NCI-H69 (cell line): ENCODE measurements around the gene MAP2K2.

Experiments
- DNase-seq: peaks from one replicate; lab custom pipeline; 2025; lab: John Stamatoyannopoulos, UW

The MAP2K2 gene

DNA sequence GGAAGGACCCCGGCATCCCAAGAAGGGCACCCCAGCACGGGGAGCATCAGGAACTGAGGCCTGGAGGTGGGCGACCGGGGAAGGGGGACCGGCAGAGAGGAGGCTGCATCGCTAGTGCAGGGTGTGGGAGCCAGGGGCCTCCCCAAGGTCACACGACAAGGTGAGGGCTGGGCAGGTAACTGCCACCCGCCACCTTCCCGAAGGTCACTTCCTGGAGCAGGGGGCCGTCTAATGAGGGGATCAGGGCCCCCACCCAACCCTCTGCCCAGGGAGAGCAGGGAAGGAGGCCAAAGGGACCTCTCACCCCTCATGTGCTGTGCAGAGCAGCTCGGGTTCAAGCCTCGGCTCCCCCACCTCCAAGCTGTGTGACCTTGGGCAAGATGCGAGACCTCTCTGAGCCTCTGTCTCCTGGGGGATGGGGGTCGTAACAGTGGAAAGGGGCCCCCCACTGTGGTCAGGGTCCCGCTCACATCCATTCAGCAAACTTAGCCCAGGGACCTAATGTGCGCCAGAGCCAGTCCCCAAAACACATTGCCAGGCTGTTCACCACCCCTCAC is 63.2 kb downstream of the MAP2K2 start:
- no peak for DNase-seq

DNA sequence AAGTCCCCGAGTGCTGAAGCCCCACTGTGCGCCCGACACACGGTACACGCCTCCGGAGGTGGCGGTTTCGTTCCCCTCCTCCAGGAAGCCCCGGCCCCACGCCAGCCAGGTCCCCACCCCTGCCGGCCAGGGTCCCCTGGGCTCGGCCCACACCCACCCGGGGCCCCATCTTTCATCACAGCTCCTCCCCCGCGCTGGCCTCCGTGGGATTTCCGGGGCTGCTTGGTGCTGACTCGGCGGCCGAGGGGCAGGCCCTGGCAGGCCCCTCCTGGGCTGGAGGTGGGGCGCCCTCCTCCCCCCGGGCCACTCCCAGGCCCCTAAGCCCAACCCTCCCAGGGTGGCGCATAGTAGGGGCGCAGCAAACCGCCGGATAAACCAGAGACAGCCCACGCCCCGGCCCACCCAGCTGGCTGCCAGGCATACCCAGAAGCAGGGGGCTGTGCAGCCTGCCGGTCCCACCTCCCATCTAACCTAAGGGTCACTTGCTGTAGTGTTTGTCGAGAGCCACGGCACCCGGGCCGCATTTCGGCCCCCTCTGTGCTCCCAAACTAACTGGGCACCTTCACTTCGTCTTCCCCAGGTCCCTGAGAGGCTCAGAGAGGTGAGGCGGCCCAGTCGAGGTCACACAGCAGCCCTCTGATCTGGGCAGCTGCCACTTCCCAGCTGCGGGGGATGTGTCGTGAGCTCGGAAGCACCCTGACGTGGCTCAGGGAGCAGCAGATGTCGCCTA is 63.9 kb downstream of the MAP2K2 start:
- DNase-seq = no peak

DNA sequence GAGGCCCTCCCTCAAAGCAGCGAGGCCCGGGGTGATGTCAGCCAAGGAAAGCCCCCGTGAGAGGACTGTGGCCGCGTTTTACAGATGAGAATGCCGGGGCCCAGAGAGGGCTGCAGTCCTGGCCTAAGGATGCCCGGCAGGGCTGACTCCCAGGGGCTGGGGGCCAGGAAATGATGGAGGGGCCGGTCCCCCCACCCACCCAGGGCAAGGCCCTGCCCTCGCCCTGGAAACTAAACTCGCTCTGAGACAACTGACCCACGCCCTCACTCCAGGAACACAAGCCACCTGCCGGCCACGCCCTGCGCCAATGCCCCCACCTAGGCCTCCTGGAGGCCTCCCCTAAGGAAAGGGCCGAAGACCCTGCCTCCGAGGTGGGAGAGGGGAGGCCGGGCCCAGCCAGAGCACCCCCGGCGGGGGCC is 64.5 kb downstream of the MAP2K2 start:
- no peak for DNase-seq

DNA sequence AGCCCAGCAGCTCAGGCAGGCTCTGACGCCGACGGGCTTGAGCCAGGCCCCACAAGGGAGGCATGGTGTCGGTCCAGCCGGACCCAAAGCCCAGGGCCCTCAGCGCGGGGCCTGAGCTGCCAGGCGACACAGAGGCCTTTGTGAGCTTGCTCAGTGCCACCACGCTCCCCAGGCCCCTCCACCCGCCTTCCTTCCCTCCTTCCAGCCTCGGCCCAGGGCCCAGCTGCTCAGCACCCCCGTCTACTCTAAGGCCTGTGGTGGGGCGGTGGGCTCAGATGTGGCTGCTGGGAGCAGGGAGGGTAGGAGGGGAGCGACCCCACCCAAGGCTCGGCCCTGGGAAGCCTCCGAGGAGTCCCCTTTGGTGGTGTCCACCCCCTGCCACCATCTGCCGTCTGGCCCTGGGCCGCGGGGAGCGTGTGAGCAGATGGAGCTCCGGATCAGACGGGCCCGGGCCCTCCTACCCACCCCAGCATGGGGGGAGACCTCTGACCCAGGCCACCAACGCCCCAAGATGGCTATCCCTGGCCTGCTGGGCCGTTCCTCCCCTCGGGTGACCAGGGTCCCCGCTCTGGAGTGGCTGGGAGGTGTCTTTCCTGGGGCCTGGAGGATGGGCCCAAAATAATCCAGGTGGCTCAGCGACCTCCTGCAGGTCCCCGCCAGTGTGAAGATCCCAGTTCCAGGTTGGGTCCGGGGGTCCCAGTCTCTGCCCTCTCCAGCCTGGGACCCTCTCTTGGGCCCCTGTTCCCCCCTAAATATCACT is 65.0 kb downstream of the MAP2K2 start:
- DNase-seq = peak; percentile 34

DNA sequence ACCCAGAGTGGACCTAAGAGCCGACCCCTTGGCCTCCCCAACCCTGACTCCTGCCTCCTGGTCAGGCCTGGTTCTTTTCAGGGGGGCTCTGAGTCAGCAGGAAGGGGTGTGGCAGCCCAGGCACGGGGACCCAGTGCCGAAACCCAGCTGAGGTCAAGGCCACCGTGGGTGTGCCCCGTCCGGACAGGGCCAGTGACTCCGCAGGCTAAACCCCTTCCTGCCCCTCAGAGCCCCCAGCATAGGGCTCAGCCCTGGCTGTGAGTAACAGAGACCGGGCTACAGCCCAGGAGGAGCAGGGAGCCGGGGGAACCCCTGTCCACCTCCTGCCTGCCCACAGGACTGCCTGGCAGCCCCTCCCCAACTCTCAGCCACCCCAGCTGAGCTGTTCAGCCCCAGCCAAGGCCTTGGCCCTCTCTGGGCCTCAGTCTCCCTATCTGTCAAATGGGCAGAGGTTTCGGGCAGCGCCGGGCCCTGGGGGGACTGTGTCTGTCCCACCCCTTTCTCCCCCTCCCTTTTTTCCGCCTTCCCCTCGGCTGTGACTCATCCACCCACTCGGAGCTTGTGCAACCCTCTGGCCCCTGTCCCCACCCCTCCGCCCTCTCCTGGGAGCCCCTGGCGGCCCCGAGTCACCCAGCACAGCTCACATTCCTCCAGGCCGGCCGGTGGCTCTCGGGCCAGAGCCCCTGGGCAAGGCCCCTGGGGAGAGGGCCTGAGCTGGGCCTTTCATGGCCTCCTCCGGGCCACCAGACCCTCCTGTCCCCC is 65.8 kb downstream of the MAP2K2 start:
- DNase-seq = no peak

DNA sequence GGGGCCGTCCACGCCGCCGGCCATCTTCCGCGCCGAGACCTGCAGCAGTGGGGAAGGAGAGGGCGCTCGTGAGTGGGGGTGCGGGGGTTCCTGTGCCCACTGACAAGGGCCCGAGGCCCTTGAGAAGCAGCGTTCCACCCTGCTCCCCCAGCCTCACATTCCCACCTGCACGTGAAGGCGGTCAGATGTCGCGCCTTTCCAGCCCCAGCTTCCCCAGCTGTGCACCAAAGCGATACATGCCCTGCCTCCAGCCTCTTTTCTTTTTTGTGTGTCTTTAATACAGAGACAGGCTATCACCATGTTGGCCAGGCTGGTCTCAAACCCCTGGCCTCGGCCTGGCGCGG is 68.7 kb downstream of the MAP2K2 start:
- no peak for DNase-seq

DNA sequence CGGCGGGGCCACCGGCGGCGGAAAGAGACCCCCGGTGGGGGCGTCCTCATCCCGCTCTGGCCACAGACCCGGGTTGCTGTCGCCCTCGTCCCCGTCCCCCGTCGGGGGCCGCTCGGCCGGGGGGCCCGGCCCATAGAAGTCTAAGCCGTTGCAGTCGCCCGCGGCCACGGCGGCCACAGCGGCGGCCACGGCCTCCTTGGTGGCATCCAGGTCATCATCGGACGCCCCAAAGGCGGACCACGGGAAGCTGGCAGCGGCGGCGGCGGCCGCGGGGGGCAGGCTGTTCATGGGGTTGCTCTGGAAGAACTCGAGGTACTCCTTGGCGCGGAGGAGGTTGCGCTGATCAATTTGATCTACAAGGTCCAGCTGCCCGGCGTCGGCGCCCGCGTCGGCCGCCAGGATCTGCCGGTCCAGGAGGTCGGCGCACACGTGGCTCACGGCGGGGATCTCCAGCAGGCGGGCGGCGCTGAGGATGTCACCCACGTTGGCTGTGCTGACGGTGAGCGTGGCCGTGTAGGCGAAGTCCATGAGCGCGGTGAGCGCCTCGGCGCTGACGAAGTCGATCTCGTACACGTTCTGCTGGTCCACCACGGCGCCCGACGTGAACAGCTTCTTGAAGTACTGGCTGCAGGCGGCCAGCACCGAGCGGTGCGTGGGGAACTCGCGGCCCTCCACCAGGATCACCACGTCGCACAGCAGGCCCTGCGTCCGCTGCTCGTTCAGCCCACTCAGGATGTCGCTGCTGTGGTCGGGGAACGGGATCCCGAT is 69.3 kb downstream of the MAP2K2 start:
- no peak for DNase-seq

DNA sequence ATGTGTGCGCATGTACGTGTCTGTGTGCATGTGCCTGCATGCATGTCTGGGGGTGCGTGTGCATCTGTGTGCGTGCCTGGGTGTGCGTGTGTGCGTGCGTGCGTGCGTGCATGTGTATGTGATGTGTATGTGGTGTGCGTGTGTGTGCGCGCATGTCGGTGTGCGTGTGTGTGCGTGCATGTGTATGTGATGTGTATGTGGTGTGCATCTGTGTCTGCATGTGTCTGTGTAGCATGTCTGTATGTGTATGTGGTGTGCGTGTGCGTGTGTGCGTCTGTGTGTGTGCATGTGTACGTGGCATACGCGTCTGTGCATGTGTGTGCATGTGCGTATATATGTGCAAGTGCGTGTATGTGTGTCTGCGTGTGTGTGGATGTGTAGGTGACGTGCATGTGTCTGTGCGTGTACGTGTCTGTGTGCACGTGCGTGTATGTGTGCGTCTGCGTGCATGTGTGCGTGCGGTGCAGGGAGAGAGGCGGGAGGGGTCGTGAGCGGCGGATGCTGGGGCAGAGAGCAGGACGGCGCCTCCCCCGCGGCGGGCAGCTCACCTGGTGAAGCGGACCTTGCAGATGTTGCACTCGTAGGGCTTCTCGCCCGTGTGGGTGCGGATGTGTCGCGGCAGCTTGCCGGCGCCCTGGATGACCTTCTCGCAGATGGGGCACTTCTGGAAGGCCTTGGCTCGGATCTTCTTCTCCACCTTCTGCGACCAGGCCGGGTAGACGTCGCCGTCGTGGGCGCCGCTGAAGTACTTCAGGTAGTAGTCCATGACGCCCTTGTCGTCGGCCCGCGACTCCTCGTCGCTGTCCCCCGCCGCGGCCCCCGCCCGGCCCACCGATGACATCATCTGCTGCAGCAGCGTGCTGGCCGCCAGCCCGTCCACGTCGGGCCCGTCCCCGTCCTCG is 70.2 kb downstream of the MAP2K2 start:
- no peak for DNase-seq

DNA sequence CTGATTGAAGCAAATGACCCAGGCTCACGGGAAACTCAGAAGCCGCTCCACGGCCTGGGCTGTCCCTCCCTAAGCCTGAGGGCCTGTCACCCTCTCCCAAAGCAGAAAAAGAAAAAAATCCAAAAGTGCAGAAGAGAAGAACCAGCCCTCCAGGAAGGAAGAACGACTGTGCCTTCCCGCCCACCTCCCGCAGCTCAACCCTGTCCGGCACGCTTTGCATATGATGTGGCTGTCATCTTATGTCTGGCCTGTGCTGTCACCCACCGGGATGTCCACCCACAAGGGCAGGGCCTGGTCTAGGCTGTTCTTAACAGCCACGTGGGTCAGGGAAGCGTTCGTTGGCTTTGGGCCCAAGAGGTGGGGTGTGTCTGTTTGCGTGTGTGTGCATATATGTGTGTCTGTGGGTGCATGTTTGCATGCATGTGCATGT is 70.9 kb downstream of the MAP2K2 start:
- DNase-seq = no peak

DNA sequence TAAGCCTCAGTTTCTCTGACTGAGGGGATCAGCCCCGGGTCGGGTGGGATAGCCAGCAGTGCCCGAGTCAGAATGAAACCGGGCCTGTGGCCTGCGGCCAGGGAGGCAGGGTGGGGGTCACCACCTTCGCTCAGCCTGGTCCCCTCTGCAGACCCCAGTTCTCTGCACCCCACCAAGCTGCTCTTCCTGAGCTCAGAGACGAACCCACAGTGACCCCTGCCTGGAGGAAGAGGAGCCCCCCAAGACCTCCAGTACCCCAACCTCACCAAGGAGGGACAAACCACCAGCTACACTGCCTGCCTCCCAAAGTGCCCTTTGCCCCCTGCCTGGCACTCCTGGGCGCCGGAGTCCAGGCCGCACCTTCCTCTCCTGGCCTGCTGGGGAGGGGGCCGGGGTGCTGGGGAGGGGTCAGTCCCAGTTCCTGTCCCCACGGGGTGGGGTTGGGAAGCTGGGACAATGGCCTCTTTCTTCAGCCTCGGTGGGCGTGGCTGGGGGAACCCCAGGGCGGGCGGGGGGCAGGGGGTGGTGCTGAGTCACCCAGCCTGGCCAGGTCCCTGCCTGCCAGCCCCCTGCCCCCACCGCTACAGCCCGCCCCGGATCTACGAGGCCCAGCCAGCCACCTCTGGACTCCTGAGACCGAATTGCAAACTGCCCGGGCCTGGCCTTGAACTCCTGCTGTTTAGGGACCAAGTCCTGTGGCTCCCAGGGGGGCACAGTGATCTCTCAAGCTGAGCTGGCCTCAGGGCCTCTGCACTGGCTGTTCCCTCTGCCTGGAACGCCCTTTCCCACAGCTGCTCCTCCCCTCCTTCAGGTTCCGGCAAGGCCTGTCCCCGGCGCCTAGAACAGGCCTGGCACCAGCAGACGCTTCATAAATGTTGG is 71.6 kb downstream of the MAP2K2 start:
- no peak for DNase-seq

DNA sequence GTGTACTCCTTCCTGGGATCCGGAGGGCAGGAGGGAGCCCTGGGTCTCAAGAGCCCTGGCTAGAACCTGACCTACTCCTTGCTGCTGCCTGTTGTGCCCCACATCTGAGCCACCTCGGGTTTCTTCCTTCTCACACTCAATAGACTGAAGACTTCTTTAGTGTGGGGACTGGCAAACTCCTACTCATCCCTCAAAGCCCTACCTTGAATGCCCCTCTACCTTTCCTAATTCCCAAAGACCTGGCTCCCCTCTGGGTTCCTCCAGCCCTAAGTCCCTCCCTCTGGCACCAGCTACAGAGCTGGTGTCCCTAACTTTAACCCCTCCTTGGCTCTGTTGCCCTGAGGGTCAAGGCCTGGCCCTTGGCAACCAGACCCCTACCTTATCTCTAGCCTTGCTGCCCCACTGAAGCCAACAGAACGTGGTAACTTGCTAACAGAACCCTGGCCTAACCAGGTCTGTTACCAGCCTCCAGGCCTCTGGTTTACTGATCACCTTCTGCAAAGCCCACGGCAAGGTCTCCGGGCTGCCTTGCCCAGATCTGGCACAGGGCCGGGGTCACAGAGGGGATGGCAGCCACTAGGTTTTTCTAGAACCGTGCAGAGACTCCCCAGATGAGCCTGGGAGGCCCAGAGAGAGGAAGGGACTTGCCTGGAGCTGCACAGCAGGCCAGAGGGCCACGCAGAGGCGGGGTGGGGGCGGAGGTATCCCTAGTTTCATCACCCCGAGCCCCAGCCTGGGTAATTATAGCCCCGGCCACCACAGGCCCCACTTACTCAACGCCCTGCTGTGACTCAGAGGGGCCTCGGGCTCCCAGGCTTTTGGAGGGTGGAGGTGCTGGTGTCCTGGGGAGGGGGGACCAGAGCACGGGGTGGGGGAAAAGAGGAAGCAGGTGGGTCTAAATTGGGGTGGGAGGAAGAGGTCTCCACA is 72.5 kb downstream of the MAP2K2 start:
- DNase-seq = no peak

DNA sequence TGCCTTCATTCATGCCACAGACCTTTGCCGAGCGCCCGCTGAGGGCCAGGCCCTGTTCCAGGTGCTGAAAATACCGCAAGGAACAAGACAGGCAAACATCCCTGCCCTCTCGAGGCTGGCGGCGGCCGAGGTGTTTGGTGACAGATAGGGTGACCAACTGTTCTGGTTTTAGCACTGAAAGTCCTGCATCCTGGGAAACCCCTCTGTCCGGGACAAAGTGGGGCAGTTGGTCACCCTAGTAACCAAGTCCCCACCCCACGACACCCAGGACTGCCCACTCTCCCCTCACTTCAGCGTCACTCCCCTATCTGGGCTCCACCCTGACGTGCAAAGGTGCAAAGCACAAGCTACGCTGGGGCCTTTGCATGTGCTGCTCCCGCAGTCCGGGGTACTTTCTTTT is 74.5 kb downstream of the MAP2K2 start:
- DNase-seq = no peak

DNA sequence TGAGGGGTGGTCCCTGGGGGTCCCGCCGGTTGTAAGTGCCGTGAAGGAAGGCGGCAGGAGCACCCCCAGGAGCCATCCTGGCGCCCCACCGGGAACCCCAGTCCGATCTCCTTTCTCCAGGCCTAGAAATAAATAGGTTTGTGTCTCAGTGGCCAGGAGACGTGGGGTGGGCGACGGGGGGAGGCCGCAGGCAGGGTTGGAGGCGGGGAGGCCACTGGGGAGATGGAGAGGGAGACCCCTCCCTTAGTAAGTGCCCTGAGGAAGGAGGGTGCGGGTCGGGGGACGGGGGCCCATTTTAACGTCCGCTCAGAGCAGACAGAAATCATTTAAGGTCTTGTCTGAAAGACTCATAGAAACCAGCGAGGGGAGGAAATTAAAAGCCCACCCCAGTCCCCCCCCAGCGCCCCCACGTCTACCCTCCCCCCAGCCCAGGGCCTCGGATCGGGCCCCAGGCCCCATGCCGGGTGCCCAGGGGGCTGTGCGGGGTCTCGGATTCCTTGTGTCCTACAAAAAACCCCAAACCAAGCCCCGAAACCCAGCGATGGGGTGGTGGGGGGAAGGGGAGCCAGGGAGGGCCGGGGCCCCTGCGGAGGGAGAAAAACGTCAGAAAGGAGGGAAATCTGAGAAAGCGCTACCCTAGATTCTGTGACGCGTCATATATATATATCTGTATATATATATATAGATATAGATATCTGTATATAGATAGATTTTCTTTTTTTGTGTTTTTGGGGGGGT is 76.8 kb downstream of the MAP2K2 start:
- DNase-seq = no peak

DNA sequence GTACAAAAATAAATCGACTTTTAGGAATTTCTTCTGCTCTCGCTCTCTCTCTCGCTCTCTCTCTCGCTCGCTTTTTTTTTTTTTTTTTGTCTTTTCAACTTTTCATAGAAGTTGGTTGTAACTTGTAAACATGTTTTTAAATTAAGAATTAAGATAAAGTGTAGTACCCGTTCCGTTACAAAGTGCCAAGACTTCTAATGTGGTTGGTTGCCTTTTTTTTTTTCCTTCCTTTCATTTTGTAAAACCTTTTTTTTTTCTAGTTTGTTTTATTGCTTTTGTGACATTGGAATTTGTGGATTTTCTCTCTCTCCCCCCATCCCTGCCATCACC is 77.6 kb downstream of the MAP2K2 start:
- DNase-seq = no peak

DNA sequence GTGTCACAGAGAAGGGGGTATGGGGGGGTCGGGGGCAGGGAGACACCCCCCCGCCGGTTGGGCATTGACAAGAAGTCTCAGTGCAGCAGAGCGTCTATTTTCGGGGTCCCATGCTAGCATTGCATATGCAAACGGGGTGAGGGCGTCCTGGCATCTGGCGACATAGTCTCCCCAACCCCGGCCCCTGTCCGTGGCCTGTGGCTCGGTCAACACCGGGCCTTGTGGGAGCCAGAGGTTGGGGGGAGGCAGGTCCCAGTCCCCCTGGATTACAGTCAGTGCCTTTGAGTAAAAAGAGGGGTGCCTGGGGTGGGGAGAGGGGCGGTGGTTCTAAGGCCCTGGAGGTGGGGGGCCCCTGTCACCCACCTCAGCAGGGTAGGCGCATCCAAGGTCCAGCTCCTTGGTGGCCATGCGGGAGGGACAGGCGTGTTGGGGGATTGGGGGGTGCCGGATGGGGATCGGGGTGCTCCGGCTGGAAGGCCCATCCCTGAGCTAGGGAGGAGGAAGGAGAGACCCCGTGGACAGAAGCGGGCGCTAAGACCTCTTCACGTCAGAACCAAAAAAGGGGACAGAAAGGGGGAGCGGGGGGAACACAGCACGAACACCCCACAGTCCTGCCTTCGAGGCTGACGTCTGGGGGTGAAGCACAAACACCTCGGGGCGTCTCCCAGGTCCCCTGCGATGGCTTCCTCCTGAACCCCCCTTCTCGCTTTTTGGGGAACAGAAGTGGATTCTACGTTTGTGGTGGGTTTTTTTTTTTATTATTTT is 78.1 kb downstream of the MAP2K2 start:
- DNase-seq = no peak

DNA sequence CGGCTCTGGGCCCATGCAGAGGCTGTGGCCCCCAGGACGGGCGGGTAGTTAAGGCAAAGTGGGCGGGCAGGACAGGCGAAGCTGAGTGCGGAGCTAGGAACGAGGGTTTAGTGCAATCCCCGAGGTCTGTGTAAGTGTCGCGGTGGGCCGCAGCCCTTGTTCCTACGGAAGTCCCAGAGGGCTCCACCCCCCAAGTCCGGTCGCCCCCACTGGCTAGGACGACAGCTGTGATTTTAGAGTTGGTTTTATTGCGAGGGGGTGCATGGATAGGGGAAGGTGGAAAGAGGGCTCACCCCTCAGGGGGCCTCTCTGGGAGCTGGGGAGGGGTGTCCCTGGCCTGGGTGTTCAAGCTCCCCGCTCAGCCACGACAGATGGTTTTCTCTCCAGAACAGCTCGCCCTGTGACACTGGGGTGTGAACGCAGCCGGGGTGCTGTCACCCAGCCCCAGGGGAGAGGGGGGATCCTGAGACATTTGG is 78.9 kb downstream of the MAP2K2 start:
- no peak for DNase-seq
